Activated CD4-positive, alpha-beta T cell treated with anti-CD3 and anti-CD28 coated beads, Interleukin-2, Interleukin-6, amounts not matched to agents 100 ng/mL and 50 ng/mL, durations not matched to agents 16 hours and 8 hours (primary cell): ENCODE data around the gene OVCA2.
"Not testable (repeated sequence)": the region's sequence is repeated elsewhere in the genome, so short reads cannot be mapped to it uniquely, and the experiment has no call there.

Experiments used
- DNase-seq: peaks from one replicate; pipeline ENCODE4 v3.0.0-alpha.2; 2020

OVCA2 gene

GRCh38 chr17:2041561-2042389, at the start of gene OVCA2:
TSS of gene OVCA2 (plus strand) at chr17:2042022. CDS start at chr17:2042048, 26 bp downstream.
- peak; percentile 98 for DNase-seq

- no peak for DNase-seq
Observed at GRCh38 chr17:1992541-1992940, 49.3 kb upstream of the OVCA2 start.

GRCh38 chr17:1994707-1995106, 47.1 kb upstream of the OVCA2 start:
- DNase-seq: no peak

GRCh38 chr17:1995321-1995892, 46.4 kb upstream of the OVCA2 start:
- no peak for DNase-seq

GRCh38 chr17:1995907-1996799, 45.7 kb upstream of the OVCA2 start:
- no peak for DNase-seq

- DNase-seq: no peak
Observed at GRCh38 chr17:1996800-1997288, 45.0 kb upstream of the OVCA2 start.

- no peak for DNase-seq
Observed at GRCh38 chr17:1997289-1997926, 44.4 kb upstream of the OVCA2 start.

- no peak for DNase-seq
Observed at GRCh38 chr17:1997927-1998742, 43.7 kb upstream of the OVCA2 start.

GRCh38 chr17:1999557-2000251, 42.1 kb upstream of the OVCA2 start:
- no peak for DNase-seq

GRCh38 chr17:2002767-2003329, 39.0 kb upstream of the OVCA2 start:
- no peak for DNase-seq

GRCh38 chr17:2003525-2003924, 38.3 kb upstream of the OVCA2 start:
- no peak for DNase-seq

GRCh38 chr17:2004435-2004952, 37.3 kb upstream of the OVCA2 start:
- DNase-seq: no peak

GRCh38 chr17:2008332-2009126, 33.3 kb upstream of the OVCA2 start:
- no peak for DNase-seq

GRCh38 chr17:2009737-2010136, 32.1 kb upstream of the OVCA2 start:
- DNase-seq: no peak

GRCh38 chr17:2011411-2012371, 30.1 kb upstream of the OVCA2 start:
- no peak for DNase-seq

GRCh38 chr17:2012499-2012898, 29.3 kb upstream of the OVCA2 start:
- no peak for DNase-seq

- not testable (repeated sequence) for DNase-seq
Observed at GRCh38 chr17:2013220-2013993, 28.4 kb upstream of the OVCA2 start.

GRCh38 chr17:2013994-2014317, 27.9 kb upstream of the OVCA2 start:
- DNase-seq: no peak
